Measurements from ENCODE around the gene RFT1. TPM values are rescaled to one million over a fixed set of nuclear protein-coding genes. Genes with fewer than 3 reads are reported as not detected.

RFT1 gene
- total and polyA plus RNA-seq, 2 of the 13 experiments (the other 11 are each of a cell fraction or from before 2014, with no cell fraction given), result 23.2 to 37.0 TPM

DNA sequence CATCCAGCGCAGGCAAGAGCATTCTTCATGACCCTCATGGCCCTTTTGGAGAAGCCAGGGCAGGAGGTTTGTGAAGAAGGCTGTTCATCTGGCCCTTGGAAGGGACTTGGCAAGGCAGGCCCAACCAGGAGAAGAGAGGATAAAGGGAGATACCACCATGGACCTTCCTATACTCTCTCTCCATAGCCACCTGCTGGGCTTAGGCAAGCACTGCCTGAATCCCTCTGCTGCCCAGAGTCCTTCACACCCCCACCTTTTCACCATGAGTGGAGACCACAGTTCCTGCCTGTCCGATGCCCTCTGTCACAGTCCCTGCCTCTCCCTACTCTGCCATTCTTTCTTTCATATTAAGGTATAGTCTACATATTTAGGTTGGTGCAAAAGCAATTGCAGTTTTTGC, 73.8 kb downstream of the RFT1 start (continued):
- TF ChIP-seq ZNF33A (CRISPR knock-in tag; IDR thresholded peaks at IDR 0.05; ENCODE audit: borderline replicate concordance) (no peak), RAD21 (CRISPR knock-in tag; IDR thresholded peaks at IDR 0.05) (peak; percentile 54), TOE1 (CRISPR knock-in tag; IDR thresholded peaks at IDR 0.05) (no peak), ZKSCAN1 (IDR thresholded peaks at IDR 0.05; ENCODE audit: low read length) (no peak), SCMH1 (CRISPR knock-in tag; IDR thresholded peaks at IDR 0.05; ENCODE audit: borderline replicate concordance) (no peak), NFYB (CRISPR knock-in tag; IDR thresholded peaks at IDR 0.05) (no peak), SMC3 (IDR thresholded peaks at IDR 0.05; ENCODE audit: low read length) (peak; percentile 77; the same call in 1 of the 2 replicates), IRF2 (CRISPR knock-in tag; IDR thresholded peaks at IDR 0.05) (no peak), ZNF17 (CRISPR knock-in tag; IDR thresholded peaks at IDR 0.05) (no peak), ZNF225 (CRISPR knock-in tag; IDR thresholded peaks at IDR 0.05) (no peak), TOPORS (CRISPR knock-in tag; IDR thresholded peaks at IDR 0.05) (no peak), ZNF549 (CRISPR knock-in tag; IDR thresholded peaks at IDR 0.05) (no peak), MIER3 (CRISPR knock-in tag; IDR thresholded peaks at IDR 0.05; ENCODE audit: borderline replicate concordance) (no peak)
- TF ChIP-seq, protein P1, sequence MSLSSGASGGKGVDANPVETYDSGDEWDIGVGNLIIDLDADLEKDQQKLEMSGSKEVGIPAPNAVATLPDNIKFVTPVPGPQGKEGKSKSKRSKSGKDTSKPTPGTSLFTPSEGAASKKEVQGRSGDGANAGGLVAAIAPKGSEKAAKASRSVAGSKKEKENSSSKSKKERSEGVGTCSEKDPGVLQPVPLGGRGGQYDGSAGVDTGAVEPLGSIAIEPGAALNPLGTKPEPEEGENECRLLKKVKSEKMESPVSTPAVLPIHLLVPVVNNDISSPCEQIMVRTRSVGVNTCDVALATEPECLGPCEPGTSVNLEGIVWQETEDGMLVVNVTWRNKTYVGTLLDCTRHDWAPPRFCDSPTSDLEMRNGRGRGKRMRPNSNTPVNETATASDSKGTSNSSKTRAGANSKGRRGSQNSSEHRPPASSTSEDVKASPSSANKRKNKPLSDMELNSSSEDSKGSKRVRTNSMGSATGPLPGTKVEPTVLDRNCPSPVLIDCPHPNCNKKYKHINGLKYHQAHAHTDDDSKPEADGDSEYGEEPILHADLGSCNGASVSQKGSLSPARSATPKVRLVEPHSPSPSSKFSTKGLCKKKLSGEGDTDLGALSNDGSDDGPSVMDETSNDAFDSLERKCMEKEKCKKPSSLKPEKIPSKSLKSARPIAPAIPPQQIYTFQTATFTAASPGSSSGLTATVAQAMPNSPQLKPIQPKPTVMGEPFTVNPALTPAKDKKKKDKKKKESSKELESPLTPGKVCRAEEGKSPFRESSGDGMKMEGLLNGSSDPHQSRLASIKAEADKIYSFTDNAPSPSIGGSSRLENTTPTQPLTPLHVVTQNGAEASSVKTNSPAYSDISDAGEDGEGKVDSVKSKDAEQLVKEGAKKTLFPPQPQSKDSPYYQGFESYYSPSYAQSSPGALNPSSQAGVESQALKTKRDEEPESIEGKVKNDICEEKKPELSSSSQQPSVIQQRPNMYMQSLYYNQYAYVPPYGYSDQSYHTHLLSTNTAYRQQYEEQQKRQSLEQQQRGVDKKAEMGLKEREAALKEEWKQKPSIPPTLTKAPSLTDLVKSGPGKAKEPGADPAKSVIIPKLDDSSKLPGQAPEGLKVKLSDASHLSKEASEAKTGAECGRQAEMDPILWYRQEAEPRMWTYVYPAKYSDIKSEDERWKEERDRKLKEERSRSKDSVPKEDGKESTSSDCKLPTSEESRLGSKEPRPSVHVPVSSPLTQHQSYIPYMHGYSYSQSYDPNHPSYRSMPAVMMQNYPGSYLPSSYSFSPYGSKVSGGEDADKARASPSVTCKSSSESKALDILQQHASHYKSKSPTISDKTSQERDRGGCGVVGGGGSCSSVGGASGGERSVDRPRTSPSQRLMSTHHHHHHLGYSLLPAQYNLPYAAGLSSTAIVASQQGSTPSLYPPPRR (CRISPR knock-in tag; IDR thresholded peaks at IDR 0.05; ENCODE audit: borderline replicate concordance), result no peak
- TF ChIP-seq, protein P2, sequence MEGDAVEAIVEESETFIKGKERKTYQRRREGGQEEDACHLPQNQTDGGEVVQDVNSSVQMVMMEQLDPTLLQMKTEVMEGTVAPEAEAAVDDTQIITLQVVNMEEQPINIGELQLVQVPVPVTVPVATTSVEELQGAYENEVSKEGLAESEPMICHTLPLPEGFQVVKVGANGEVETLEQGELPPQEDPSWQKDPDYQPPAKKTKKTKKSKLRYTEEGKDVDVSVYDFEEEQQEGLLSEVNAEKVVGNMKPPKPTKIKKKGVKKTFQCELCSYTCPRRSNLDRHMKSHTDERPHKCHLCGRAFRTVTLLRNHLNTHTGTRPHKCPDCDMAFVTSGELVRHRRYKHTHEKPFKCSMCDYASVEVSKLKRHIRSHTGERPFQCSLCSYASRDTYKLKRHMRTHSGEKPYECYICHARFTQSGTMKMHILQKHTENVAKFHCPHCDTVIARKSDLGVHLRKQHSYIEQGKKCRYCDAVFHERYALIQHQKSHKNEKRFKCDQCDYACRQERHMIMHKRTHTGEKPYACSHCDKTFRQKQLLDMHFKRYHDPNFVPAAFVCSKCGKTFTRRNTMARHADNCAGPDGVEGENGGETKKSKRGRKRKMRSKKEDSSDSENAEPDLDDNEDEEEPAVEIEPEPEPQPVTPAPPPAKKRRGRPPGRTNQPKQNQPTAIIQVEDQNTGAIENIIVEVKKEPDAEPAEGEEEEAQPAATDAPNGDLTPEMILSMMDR (CRISPR knock-in tag; IDR thresholded peaks at IDR 0.05), result peak; percentile 71
- TF ChIP-seq, protein P3, sequence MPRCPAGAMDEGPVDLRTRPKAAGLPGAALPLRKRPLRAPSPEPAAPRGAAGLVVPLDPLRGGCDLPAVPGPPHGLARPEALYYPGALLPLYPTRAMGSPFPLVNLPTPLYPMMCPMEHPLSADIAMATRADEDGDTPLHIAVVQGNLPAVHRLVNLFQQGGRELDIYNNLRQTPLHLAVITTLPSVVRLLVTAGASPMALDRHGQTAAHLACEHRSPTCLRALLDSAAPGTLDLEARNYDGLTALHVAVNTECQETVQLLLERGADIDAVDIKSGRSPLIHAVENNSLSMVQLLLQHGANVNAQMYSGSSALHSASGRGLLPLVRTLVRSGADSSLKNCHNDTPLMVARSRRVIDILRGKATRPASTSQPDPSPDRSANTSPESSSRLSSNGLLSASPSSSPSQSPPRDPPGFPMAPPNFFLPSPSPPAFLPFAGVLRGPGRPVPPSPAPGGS (CRISPR knock-in tag; IDR thresholded peaks at IDR 0.05), result no peak
- TF ChIP-seq, protein P4, sequence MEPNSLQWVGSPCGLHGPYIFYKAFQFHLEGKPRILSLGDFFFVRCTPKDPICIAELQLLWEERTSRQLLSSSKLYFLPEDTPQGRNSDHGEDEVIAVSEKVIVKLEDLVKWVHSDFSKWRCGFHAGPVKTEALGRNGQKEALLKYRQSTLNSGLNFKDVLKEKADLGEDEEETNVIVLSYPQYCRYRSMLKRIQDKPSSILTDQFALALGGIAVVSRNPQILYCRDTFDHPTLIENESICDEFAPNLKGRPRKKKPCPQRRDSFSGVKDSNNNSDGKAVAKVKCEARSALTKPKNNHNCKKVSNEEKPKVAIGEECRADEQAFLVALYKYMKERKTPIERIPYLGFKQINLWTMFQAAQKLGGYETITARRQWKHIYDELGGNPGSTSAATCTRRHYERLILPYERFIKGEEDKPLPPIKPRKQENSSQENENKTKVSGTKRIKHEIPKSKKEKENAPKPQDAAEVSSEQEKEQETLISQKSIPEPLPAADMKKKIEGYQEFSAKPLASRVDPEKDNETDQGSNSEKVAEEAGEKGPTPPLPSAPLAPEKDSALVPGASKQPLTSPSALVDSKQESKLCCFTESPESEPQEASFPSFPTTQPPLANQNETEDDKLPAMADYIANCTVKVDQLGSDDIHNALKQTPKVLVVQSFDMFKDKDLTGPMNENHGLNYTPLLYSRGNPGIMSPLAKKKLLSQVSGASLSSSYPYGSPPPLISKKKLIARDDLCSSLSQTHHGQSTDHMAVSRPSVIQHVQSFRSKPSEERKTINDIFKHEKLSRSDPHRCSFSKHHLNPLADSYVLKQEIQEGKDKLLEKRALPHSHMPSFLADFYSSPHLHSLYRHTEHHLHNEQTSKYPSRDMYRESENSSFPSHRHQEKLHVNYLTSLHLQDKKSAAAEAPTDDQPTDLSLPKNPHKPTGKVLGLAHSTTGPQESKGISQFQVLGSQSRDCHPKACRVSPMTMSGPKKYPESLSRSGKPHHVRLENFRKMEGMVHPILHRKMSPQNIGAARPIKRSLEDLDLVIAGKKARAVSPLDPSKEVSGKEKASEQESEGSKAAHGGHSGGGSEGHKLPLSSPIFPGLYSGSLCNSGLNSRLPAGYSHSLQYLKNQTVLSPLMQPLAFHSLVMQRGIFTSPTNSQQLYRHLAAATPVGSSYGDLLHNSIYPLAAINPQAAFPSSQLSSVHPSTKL (CRISPR knock-in tag; IDR thresholded peaks at IDR 0.05), result 0 out of 2 replicates have a peak, but pooled peaks have one; percentile 10
